NCI-H774 (cell line): ENCODE results near the gene CAPN5.

ENCODE experiments used
- DNase-seq: peaks from one replicate; lab custom pipeline; 2025; lab: John Stamatoyannopoulos, UW

Gene CAPN5

DNA sequence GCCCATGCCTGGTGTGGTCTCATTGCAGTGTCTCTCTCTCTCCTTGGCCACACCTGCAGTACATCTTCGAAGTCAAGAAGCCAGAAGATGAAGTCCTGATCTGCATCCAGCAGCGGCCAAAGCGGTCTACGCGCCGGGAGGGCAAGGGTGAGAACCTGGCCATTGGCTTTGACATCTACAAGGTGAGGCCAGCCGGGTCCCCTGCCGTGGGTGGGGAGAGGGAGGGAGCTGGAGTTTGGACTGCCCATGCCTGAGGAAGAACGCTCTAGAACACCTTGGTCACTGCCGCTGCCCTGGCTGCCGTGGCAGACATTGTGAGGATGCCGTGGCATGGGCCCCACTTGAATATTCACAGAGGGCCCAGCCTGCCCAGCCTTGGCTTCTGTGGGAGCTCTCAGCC lies 52.2 kb downstream of the CAPN5 start:
- DNase-seq = no peak

DNA sequence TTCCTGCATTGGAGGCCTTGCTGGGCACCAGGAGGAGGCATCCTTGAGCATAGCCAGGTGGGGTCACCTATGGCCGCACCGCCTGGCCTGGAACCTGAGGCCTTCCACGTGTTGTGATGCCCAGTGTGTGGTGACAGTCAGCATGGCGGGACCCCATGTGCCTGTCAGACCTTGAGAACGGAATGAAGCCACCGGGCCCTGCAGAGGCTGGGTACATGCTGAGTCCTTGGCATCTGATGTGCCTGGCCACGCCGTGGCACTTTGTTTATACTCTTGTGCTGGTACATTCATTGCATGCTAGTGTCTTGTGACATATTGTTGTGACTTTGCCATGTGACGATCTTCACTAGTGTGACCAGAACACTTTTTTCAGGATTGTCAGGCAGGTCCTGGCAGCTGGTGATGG lies 52.8 kb downstream of the CAPN5 start:
- DNase-seq = no peak

DNA sequence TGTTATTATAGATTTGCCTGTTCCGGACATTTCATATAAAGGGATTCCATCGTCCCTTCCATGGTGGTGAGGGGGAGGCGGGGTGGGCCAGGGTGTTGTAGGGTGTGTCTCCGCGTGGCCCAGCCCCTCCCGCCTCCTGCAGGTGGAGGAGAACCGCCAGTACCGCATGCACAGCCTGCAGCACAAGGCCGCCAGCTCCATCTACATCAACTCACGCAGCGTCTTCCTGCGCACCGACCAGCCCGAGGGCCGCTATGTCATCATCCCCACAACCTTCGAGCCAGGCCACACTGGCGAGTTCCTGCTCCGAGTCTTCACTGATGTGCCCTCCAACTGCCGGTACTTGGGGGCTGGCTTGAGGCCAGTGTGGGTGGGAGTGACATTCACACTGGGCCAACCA lies 53.8 kb downstream of the CAPN5 start:
- DNase-seq = no peak

DNA sequence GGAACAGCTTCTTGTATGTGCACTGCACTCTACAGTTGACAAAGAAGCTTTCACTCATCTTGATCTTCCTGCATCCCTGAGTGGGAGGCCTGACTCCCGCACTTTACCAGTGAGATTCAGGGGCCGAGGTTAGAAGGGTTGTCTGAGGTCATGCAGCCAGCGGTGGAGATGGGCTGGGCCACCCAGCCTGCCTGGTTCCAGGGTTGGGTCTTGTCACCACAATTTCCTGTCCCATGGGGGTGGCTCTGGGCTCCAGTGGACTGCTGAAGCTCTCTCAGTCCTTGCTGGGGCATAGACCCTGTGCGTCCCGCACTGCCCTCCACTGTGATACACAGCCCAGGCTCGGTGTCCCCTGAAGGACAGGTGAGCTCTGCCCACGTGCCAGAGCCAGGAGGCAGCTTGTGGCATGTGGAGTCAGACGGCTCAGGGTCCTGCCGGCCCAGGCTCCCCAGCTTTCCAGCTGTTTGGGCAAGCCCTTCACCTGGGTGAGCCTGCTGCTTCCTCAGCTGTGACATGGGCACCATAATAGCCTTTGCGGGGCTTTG lies 54.4 kb downstream of the CAPN5 start:
- DNase-seq = no peak

DNA sequence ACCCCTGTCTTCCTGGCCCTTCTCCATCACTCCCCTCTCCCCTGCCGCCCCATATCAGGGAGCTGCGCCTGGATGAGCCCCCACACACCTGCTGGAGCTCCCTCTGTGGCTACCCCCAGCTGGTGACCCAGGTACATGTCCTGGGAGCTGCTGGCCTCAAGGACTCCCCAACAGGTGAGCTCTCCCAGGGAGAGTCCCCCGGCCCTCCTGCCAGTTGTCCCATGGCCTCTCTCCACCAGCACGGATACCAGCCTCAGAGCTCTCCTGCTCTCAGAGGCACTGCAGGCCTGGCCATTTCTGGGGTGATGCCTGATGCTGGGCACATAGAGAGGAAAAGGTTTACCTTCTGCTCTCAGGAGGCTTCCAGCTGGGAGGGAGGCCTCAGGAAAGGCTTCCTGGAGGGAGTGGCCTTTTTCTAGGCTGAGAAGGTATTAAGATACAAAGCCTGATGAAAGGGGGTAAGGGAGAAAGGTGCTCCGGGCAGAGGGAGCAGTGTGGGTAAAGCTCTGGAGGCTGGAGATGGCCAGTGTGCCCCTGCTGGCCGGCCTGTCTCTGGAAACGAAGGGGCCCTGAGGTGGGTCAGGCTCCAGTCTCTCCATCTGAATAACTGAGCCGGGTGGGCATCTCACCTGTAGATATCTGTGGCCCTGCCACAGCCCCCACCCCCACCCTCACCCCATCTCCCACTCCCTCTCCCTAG lies 55.3 kb downstream of the CAPN5 start:
- no peak for DNase-seq

DNA sequence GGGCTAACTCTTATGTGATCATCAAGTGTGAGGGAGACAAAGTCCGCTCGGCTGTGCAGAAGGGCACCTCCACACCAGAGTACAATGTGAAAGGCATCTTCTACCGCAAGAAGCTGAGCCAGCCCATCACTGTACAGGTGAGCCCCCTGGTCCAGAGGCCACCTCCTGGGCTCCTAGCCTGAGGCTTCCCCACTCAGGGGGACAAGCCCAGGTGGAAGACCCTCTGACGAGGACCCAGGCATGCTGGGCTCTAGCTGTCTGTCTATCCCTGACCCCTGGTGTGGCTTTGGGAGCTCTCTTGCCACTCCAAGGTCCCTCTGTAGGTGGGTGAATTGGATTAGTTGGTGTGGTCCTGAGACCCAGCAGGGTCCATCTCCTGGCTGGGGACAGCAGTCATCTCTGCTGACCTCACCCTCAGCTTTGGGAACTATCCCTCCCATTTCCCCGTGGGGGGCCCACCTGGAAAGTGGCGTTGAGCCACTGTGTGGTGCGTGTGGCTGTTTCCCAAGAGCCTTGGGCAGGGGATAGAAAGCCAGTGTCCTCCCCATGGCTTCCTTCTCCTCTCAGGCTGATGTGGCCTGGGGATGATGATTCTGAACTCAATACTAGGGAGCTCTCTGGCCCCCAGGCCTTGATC lies 55.9 kb downstream of the CAPN5 start:
- no peak for DNase-seq

DNA sequence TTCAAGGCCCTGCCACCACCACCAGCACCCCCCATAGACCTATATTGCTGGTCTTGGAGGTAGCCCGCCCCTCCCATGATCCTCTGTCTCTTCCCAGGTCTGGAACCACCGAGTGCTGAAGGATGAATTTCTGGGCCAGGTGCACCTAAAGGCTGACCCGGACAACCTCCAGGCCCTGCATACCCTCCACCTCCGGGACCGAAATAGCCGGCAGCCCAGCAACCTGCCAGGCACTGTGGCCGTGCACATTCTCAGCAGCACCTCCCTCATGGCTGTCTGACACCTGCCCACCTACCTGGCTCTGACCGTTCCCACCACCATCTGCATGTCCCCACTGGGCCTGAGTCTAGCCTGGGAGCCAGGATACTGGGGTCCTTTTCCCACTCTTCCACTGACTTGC lies 56.8 kb downstream of the CAPN5 start:
- no peak for DNase-seq

DNA sequence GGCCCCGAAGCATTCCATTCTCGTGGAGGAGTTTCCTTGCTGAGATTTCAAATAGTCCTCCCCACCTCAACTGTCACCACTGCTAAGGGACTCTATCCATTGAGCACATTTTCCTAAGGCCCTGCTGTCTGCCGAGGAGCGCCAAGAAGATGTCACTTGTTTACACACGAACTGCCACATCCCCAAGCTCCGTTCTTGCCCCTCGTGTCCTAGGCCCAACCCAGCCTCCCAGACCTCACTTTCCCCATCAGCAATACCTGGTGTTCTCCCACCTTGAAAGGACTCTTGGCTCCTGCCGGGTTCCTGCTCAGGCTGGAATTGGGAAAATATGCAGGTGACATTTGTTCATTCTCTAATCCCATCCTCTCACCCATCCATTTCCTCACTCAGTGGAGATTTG lies 57.3 kb downstream of the CAPN5 start:
- DNase-seq = no peak

DNA sequence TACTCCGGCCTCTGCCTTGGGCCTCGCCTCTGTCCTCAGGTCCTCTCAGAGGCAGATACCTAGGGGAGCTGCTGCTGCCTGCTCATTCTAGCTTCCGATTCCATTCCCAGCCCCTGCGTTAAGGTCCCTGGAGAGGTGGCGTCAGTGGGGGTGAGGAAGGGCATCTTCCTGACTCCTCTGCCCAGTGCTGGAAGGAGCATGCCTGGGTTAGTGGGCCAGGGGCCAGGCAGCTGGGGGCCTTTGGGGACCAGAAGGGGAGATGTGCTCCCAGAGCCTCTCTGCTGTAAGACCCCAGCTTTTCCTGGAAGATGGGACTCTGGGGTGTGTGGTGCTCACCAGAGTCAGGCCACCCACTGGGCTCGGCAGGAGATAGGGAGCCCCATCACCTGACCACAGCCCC lies 57.7 kb downstream of the CAPN5 start:
- DNase-seq = no peak

DNA sequence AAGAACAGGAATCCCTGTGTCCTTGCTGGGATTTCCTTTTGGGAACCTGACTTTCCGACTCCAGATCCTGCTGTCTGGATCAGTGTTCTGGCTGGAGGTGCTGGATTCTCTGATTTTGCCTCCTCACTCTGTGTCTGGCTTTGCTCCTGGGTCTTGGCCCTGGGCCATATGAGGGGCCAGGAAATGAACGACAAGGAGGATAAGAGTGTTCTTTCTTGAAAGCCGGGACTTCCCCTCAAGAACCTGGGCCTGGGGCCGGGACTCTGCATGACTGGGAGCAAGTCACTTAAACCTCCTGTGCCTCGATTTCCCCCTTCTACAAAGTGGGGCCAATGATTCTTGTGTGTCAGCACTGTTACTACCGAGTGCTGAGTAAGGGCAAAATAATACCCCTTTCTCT lies 58.4 kb downstream of the CAPN5 start:
- DNase-seq = no peak

DNA sequence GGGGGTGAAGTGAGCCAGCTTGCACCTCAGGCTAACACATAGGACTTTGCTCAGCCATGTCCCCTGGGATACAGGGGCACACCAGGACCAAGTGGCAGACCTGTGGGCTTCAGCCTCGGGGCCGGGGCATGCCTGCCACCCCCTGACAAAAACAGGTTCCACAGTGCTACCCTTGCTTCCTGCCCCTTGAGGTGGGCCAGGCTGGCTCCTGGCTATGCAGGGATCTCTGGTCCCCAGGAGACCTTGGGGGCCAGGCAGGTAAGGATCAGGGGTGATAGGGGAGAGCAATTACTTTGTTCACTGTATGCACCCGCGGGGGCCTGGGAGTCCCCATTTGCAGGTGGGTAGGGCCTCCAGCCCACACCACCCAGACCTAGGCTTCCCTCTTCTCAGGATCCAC lies 58.9 kb downstream of the CAPN5 start:
- no peak for DNase-seq

DNA sequence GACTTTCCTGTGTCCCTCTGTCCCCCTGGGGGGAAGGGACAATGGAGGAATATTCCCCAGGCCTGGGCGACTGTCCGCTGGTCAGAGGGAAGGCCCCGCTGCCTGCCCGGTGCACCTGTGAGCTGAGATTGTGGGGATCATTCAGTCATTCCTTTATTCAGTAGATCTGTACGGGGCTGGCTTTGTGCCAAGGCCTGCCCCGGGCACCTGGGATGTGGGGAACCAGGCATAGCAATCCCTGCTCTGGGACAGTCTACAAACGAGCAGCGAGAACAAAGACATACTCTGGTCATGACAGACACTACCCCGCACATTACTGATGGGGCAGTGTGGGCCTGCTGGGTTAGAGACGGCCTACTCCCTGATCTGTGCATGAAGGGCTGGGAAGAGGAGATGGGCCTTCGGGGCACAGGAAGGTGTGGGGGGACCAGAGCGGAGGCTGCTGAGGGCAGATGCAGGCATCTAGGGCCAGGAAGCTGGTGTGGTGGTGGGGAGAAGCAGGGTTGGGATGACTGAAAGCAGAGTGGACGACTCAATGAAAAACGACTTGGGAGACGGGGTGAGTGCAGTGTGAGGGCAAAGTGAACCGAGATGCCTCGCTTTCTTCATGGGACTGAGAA lies 59.5 kb downstream of the CAPN5 start:
- no peak for DNase-seq

DNA sequence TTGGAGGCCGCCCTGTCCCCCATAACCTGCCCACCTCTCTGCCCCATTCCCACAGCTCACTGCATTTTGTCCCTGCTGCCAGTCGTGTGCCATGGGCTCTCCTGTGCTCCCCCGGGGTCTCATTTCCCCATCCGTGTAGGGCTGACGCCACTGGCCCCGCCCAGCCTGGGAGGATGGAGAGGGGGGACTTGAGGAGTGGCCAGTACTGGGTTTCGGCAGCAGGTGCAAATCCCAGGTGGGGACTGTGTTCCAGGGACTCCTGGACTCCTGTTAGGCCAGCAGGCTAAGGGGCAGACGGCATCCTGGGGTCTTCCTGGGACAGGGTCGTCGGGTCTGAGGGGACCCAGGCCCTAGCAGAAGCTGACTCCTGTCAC lies 60.1 kb downstream of the CAPN5 start:
- no peak for DNase-seq

DNA sequence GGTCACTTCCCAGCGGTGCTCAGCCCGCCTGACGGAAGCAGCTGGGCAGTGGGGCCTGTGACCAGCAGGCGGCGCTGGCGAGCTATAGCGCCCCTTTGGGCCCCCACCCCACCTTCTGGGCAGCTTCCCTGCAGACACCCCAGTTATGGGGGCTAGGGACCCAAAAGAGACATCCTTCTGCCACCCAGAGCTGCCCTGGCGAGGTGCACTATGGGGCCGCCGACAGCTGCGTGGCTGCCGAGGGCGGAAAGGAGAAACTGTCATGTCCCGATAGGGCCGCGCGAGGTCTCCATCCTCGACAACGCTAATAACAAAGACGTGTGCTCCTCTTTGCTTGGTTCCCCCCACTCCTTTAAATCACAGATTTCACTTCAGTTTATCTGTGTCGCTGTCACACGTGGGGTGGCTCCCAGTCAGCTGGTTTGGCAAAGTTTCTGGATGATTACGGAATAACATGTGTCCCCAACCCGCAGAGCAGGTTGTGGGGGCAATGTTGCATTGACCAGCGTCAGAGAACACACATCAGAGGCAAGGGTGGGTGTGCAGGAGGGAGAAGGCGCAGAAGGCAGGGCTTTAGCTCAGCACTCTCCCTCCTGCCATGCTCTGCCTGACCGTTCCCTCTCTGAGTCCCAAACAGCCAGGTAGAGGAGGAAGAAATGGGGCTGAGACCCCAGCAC lies 60.6 kb downstream of the CAPN5 start:
- DNase-seq = peak; percentile 43

DNA sequence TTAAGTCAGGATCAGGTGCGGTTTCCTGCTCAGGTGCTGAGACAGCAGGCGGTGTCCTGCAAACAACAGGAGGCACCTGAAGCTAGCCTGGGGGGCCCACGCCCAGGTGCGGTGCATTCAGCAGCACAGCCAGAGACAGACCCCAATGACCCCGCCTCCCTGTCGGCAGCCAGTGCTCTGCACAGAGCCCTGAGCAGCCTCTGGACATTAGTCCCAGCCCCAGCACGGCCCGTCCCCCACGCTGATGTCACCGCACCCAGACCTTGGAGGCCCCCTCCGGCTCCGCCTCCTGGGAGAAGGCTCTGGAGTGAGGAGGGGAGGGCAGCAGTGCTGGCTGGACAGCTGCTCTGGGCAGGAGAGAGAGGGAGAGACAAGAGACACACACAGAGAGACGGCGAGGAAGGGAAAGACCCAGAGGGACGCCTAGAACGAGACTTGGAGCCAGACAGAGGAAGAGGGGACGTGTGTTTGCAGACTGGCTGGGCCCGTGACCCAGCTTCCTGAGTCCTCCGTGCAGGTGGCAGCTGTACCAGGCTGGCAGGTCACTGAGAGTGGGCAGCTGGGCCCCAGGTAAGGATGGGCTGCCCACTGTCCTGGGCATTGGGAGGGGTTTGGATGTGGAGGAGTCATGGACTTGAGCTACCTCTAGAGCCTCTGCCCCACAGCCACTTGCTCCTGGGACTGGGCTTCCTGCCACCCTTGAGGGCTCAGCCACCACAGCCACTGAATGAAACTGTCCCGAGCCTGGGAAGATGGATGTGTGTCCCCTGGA lies 61.3 kb downstream of the CAPN5 start, which contains the start of gene MYO7A:
Gene MYO7A, plus strand, starts transcription at position 327 of the 772 bp plus-strand sequence. CDS start 2,389 bp downstream, outside the sequence.
- DNase-seq = peak; percentile 74

DNA sequence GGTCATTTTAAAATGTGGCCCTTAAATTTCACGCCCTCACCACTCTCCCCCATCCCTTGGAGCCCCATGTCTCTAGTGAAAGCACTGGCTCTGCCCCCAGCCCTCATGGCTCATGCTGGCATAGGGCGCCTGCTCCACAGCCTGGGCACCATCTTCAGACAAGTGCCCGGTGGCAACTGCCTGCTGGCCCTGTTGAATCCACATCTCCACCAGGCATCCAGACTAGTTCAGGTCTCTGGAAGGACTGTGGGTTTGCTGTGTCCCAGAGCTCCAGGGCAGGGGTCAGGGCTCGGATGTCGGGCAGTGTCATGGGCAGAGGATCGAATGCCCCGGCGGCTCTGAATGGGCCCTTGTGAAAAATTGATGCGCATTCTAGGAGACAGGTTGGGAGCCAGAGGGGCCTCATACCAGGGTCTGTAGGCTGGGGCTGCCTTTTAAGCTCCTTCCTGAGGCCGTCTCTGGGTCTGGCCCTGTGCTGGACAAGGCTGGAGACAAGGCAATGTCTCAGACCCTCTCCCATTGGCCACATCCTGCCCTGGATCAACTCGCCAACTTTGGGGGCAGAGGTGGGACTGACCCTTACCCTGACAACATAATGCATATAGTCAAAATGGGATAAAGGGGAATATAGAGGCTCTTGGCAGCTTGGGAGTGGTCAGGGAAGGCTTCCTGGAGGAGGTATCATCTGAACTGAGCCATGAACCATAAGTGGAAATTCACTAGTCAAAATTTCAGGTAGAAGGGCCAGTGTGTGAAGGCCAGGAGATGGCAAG lies 62.5 kb downstream of the CAPN5 start:
- no peak for DNase-seq

DNA sequence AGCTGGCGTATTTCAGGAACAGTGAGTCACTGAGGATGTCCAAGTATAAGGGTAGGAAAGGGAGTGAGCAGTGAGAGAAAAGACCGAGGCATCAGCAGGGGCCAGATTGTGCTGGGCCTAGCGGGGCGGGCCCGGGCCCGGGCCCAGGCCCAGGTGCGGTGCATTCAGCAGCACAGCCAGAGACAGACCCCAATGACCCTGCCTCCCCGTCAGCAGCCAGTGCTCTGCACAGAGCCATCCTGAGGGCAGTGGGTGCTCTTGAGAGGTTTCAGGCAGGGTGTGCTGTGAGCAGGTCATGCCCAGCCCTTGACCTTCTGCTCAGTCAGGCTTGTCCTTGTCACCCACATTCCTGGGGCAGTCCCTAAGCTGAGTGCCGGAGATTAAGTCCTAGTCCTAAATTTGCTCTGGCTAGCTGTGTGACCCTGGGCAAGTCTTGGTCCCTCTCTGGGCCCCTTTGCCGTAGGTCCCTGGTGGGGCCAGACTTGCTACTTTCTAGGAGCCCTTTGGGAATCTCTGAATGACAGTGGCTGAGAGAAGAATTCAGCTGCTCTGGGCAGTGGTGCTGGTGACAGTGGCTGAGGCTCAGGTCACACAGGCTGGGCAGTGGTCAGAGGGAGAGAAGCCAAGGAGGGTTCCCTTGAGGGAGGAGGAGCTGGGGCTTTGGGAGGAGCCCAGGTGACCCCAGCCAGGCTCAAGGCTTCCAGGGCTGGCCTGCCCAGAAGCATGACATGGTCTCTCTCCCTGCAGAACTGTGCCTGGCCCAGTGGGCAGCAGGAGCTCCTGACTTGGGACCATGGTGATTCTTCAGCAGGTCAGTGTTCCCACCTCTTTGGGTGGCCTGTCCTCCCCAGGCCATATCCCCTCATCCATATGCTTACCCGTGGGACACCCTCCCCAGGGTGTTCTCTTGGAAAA lies 63.3 kb downstream of the CAPN5 start:
- no peak for DNase-seq

DNA sequence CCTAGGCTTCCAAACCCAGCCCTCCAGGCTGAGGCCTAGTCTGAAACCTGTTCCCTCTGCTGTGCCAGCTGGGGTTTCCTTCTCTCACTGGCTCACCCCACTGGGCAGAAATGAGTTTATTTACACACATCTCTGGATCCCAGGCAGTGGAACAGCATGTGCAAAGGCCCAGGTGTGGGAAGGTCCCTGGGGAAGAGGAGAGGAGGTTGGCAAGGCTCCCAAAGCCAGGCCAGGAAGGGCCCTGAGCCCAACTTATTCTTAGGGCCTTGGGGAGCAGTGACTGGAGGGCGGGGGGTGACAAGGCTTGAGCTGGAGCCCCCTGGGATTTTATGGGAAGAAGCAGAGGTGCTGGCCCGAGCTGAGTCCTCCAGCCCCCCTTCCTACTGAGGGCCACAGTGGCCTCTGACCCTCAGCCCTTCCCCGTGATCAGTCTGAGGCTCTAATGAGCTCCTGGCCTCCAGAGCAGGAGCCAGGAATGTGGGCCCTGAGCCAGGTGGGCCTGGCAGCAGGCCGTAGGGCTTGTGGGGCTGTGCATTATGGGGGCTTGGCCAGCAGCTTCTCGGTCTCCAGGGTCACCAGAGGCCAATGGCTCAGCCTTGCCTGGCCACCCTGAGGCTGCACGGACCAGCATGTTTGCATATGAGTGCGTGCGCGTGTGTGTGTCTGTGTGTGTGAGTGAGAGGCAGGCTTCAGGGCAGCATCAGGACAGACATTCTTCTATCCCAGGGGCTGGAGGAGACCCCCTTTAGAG lies 64.2 kb downstream of the CAPN5 start:
- no peak for DNase-seq

DNA sequence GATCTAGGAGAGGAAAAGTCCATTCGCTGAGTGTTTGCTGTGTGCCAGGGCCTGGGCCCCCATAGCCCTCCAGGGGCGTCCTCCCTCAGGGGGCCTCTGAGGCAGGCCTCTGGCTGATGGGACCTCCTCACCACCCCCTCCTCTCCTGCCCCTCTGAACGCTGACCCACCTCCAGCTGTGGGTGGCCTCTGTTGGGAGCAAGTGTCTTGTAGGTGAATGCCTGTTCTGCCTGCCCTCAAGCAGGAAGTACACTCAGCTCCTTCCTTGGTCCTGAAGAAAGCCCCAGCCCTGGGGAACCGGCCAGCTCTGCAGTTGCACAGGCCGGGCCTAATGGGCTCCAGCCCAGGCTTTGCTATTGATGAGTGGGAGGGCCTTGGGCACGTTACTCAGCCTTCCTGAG lies 64.8 kb downstream of the CAPN5 start:
- DNase-seq = no peak
